Nucleus accumbens (tissue), 56 donors: ENCODE measurements around the gene WDR47.
A peak's percentile ranks its signal among the peaks of the same experiment; 100 is the strongest.

ENCODE experiments used
- DNase-seq, 56 donors: peaks; one replicate each; lab custom pipeline; 2025; lab: John Stamatoyannopoulos, UW

The WDR47 gene

GRCh38 chr1:109041621-109042468 lies at the start of gene WDR47:
TSS of gene WDR47 (minus strand) at chr1:109042102. CDS start at chr1:109023512, 18,590 bp downstream.
- DNase-seq = peak; percentile 40 to 97 (median 91)

DNA sequence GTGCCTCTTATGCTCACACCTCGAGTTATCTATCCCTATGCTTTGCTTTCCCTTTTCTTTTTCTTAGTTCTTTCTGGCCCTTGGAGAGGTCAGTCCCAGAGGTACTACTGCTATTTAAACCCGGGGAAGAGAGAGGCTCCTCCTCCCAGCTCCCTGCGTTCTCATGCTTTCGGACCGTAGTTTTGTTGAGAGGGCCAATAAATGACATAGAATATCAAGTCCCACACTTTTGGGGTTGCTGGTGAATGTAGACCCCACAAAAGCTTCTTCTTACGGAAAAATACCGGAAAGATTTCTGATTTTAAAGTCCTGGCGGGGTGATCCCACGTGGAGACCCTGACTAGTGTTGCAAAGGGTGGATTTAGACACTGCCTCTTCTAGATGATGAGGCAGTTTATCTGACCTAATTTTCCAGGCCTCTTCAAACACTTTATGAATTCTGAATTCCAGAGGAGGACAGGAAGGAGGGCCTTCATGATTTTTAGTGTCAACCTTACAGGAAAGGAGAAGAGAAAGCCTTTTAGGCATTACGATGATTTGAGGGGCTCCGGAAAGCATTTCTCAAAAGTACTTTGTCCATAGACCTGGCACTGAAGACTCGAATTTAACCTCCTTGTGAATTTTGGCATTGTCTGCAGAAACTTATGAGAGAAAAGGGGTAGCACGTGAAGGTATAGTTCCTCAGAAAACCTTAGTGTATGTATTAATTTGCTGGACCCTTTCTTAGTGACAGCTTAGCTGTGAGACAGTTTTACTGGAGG lies 49.4 kb upstream of the WDR47 start:
- peak in 3 of 56 donors; percentile 36 to 42 (median 41) for DNase-seq

DNA sequence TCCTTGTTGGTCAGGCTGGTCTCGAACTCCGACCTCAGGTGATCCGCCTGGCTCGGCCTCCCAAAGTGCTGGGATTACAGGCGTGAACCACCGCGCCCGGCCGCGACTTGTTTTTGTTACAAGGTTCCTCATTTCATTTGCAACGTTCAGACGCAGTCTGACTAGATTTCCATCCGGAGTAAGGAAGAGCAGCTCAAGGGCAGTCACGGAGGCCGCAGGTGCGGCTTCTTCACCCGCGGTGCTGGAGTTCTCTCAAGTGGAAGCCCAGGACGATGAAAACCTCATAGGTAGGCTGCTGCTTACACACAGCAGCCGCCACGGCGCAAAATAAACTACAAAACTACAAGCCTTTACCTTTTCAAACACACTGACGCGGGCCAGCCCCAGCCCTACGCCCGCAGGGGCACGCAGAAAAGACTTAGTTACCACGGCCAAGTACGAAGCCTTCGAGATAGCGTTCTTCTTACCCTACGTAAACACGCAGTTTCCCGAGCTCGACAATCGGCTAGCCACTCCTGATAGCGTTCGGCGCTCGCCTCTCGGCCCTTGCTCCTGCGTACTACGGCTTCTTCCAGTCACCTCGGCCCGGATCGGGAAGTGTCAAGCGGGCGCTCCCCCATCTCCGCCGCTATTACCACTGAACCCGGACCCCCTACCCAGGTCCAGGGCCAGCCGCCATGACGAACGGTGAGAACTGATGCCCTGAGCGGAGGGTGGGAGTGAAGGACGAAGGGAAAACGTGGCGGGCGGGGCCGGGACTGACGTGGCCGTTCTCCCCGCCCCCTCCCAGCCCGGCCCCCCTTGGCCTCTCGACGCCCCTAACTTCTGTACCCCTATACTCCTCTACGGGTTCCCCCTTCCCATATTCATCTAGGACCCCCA lies 48.5 kb upstream of the WDR47 start, which contains the start of gene TMEM167B:
Gene TMEM167B (plus strand): TSS at position 569 of the 882 bp plus-strand sequence. CDS start 109 bp downstream, at position 678.
- peak in 55 of 56 donors; percentile 54 to 94 (median 88) for DNase-seq

DNA sequence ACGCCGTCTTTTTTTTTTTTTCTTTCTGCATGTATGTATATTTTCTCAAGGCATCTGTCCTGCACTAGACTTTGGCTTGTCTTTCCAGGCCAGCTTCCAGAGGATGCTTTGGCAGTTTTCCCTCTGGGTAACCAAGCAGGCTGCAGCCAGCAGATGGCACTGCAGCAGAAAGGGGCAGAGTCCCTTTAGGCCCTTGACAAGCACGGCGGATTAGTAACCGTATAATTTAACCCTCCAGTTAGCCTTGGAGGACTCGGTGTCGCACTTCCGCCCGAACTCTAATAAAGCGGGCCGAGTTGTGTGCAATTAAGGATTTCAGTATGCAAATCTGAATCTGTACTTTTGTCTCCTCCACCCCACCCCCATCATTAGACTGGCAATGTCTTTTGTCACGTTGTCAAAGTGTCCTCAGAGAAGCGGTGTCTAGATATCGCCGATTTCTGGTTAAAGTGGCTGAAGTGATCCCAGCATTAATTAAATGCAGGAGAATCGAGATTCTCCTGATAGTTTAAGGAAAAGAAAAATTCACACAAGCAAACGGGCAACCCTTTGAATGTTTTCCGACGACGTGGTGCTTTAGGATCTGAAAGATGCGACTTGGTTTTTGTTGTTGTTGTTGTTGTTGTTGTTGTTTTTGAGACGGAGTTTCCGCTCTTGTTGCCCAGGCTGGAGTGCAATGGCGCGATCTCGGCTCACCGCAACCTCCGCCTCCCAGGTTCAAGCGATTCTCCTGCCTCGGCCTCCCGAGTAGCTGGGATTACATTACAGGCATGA lies 47.5 kb upstream of the WDR47 start:
- peak in 53 of 56 donors; percentile 36 to 91 (median 77) for DNase-seq

GRCh38 chr1:109084563-109085517 lies 42.9 kb upstream of the WDR47 start:
- no peak for DNase-seq

GRCh38 chr1:109083923-109084322 lies 42.0 kb upstream of the WDR47 start:
- DNase-seq = peak in 50 of 56 donors; percentile 10 to 87 (median 64)

- peak in 1 of 56 donors; percentile 5 for DNase-seq
Observed at GRCh38 chr1:109083501-109083900, 41.6 kb upstream of the WDR47 start.

DNA sequence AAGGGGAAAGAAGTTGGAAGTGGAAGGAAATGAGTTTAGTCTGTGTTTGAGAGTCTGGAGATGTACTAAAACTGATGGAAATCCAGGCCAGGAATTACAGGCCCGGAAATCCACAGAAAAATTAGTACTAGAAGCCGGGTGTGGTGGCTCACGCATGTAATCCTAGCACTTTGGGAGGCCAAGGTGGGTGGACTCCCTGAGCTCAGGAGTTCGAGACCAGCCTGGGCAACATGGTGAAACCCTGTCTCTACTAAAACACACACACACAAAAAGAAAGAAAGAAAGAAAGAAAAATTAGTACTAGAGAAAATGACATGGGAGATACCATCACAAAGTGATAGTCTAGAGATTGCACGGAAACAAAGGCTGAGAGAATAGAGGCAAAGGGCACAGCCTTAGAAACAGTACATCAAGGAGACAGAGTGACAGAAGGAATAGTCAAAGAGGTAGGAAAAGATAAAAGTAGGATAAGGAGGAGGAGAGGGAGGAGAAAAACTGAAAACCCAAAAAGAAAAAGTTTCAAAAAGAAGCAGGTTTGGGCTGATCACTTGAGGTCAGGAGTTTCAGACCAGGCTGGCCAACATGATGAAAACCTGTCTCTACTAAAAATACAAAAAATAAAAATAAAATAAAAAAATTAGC lies 38.7 kb upstream of the WDR47 start:
- DNase-seq = no peak

GRCh38 chr1:109079240-109079622 lies 37.3 kb upstream of the WDR47 start:
- DNase-seq = no peak

DNA sequence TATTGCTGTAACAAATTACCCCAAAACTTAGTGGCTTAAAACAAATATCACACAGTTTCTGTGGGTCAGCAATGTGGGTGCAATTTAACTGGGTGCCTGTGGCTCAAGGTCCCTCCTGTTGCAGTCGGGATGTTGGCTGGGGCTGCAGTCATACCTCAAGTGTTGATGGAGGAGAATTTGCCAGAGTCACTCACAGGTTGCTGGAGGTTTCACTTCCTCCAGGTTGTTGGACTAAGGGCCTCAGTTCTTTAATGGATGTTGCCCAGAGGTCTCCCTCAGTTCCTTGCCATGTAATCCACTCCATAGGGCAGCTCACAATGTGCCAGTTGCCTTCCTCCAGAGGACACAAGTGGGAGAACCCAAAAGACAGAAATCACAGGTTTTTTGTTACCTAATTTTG lies 36.4 kb upstream of the WDR47 start:
- no peak for DNase-seq

DNA sequence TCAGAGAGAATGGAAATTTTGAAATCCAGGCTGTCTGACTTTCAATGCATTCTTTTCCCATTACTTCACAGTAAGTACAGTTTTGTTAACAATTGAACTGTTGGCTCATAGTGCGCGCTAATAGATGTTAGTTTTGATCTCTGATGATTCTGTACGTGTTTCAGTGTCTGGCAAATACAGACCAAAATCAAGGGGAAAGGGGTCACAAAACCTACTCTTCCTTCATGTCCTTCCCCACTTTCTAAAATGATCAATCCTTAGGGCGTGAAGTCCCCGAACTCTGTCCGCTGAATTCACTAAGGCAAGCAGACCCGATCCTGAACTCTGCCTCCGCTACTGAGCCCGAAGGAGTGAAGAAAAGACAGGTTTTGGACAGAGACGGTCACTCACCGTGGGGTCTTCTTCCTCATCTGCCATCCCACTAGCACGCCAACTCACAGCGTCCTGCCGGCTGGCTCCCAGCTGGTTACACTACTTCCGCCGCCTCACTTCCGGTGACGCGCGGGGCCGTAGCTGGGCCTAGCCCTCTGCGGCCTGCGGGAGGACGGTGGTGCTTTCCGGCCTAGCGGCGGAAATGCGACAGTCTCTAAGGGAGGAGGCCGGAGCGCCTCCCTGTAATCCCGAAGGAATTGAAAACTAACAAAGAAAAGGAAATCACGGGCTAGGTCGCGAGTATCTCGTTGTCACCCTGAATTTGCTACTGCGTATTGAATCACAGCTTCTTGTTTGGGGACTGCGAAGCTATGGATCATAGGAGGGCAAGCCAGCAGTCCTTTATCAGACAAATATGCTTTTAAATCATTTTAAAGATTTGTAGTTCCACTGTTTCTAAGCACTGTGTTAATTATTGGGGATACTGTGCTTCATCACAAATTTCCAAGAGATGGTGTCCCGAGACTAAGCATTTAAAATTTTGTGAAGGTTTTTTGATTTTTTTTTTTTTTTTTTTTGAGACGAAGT lies 33.9 kb upstream of the WDR47 start, which contains the start of gene TAF13:
Gene TAF13 (minus strand): TSS at position 473 of the 960 bp plus-strand sequence. CDS start 56 bp downstream, at position 417.
- DNase-seq = peak; percentile 59 to 97 (median 91)

DNA sequence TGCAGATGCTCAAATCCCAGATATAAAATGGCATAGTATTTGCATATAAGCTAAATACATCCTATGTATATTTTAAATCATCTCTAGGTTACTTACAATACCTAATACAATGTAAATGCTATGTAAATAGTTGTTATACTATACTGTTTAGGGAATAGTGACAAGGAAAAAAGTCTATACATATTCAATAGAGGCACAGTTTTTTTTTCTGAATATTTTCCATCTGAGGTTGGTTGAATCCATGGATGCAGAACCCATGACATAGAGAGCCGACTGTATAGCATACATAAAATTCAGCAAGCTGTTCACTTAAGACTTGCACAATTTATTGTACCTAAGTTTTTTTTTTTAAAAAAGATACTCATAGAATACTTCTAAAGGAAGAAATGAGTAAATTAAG lies 27.4 kb upstream of the WDR47 start:
- DNase-seq = no peak

DNA sequence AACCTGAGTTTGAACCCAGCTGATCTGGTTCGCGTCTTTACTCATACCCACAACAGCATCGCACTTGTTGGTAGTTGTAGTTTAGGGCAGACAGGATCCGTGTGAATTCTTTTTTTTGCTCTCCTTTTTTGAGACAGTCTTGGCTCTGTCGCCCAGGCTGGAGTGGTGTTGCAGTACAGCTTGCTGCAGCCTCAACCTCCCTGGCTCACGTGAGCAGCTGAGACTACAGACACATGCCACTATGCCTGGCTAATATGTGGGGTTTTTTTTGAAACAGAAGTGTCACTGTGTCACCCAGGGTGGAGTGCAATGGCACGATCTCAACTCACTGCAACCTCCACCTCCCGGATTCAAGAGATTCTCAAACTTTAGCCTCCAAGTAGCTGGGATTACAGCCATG lies 26.0 kb upstream of the WDR47 start:
- DNase-seq = no peak

GRCh38 chr1:109065137-109065536 lies 23.2 kb upstream of the WDR47 start:
- DNase-seq = no peak

DNA sequence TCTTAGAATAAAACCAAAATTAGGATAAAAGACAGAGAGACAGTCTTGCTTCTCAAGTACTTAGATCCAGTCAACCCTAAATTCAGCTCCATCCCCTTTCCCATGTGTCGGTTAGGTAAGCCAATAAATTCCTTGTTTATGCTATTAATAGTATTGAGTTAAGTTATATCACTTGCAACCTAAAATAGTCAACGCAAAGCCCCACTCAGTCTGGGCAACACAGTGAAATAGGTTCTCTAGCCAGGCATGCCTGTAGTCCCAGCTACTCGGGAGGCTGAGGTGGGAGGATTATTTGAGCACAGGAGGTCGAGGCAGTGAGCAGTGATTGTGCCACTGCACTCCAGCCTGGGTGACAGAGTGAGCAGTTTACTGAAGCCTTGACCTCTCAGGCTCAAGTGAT lies 19.3 kb upstream of the WDR47 start:
- no peak for DNase-seq

- DNase-seq = no peak
Observed at GRCh38 chr1:109060707-109061106, 18.8 kb upstream of the WDR47 start.

DNA sequence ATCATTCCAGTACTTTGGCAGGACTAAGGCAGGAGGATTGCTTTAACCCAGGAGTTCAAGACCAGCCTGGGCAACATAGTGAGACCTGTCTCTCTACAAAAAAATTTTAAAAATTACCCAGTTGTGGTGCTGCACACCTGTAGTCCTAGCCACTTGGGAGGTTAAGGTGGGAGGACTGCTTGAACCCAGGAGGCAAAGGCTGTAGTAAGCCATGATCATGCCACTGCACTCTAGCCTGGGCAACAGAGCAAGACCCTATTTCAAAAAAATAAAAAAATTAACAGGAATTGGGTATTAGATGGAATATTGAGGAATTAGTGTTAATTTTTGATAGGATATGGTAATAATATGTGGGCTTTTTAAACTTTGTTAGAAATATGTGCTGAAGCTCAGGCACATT lies 17.1 kb upstream of the WDR47 start:
- no peak for DNase-seq
